Fibroblast of gingiva (primary cell): Measurements from ENCODE around the gene ACSL4.
"Not testable (repeated sequence)": the region's sequence is repeated elsewhere in the genome, so short reads cannot be mapped to it uniquely, and the experiment has no call there.

Source experiments
- DNase-seq: peaks from one replicate; pipeline ENCODE4 v3.0.0-alpha.2; 2011; ENCODE audit warnings: low read depth

The ACSL4 gene

DNA sequence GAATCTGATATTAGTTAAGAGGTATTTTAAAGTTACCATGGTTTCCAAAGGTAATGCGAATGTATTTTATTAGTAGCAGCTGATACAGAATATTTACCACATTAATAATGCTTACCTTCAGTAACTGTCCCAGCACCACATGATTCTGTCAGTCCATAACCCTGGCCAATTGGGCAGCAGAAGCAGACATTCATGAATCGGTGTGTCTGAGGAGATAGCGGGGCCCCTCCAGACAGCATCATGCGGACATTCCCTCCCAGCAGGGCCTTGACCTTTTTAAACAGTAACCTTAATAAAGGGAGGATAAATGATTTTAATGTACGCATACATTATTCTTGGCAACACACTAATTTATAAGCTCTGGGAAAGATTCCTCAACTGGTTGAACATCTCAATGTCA lies 65.1 kb downstream of the ACSL4 start:
- DNase-seq: no peak

- DNase-seq: peak; percentile 57
These were observed 72.5 kb downstream of the ACSL4 start for GRCh38 chrX:109660435-109661143.

GRCh38 chrX:109658391-109658790 lies 74.7 kb downstream of the ACSL4 start:
- no peak for DNase-seq

GRCh38 chrX:109657364-109657763 lies 75.7 kb downstream of the ACSL4 start:
- DNase-seq: not testable (repeated sequence)

DNA sequence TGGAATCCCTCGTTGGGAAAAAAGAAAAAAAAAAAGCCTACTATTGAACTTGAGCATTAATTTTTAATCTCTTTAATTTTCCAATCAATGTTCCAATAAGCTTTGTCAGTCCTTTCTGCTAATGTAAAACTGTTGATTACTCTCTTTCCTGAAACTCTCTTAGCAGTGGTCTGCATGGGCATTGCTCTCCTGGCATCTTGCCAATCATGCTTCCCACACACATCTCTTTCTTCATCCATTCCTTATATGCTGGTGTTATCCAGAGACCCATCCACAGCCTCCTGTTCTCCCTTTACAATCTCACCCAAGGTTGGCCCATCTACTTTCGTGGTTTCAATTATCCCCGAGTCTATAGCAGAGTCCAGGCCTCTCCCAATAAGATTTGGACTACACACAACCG lies 76.3 kb downstream of the ACSL4 start:
- DNase-seq: no peak

DNA sequence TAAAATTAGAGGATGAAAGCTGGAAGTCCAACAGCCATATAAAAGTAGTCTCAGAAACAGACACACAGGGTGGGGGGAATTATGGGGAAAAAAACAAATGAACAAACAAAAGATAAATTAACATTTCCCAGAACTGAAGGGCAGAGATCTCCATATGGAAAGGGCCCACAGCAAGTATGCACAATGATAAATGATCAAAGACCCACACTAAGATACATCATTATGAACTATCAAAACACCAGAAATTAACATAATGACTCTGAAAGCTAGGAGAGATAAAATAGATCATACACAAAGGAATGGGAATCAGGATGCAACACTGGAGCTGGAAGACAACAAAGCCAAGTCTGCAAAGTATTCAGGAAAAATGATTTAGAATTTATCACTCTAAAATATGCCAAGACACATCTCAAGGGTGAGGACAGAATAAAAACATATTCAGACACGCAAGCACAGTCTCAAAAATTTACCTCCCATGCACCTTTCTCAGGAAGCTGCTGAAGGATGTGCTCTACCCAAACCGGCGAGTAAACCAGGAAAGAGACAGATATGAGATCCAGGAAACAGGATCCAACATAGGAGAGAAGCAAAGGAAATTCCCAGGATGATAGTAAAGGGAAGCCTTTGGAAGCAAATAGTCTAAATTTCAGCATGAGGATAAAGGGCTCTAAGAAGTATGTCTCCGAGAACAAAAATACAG lies 77.4 kb downstream of the ACSL4 start:
- no peak for DNase-seq

- no peak for DNase-seq
These were observed 78.4 kb downstream of the ACSL4 start for GRCh38 chrX:109654516-109655109.

DNA sequence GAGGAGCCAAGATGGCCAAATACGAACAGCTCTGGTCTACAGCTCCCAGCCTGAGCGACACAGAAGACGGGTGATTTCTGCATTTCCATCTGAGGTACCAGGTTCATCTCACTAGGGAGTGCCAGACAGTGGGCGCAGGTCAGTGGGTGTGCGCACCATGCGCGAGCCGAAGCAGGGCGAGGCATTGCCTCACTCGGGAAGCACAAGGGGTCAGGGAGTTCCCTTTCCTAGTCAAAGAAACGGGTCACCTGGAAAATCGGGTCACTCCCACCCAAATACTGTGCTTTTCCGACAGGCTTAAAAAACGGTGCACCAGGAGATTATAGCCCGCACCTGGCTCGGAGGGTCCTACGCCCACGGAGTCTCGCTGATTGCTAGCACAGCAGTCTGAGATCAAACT lies 88.4 kb downstream of the ACSL4 start:
- not testable (repeated sequence) for DNase-seq

- no peak for DNase-seq
These were observed 89.4 kb downstream of the ACSL4 start for GRCh38 chrX:109643687-109644086.

GRCh38 chrX:109638158-109638557 lies 94.9 kb downstream of the ACSL4 start:
- DNase-seq: no peak

DNA sequence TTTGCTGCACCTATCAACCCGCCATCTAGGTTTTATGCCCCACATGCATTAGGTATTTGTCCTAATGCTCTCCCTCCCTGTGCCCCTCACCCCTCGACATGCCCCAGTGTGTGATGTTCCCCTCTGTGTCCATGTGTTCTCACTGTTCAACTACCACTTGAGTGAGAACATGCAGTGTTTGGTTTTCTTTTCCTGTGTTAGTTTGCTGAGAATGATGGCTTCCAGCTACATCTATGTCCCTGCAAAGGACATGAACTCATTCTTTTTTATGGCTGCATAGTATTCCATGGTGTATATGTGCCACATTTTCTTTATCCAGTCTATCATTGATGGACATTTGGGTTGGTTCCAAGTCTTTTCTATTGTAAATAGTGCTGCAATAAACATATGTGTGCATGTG lies 95.6 kb downstream of the ACSL4 start:
- DNase-seq: not testable (repeated sequence)

GRCh38 chrX:109635146-109635545 lies 97.9 kb downstream of the ACSL4 start:
- DNase-seq: no peak

GRCh38 chrX:109632906-109633504 lies 100.1 kb downstream of the ACSL4 start:
- DNase-seq: no peak

DNA sequence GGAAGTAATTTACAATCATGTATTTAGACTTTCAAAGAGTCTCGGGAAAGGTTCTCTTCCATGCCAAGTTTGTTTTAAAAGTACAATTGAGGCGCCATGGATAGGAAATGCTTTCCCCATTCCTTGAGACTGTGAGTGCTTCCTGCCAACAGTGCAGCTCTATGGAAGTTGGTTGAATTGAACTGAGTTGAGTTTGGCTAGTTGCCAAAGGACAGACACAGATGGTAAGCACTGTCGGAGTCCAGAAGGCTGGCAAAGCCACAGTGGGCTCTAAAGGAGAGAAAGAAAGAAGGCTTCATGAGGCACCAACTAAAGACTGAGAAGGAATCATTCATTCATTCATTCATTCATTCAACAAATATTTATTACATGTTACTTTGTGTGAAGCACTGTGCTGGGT lies 103.7 kb downstream of the ACSL4 start:
- no peak for DNase-seq

- no peak for DNase-seq
These were observed 106.4 kb downstream of the ACSL4 start for GRCh38 chrX:109626637-109627036.

- DNase-seq: no peak
These were observed 108.1 kb downstream of the ACSL4 start, which contains the start of gene KCNE5 for GRCh38 chrX:109624641-109625616. Gene KCNE5, minus strand, starts transcription at chrX:109625172. Its CDS starts 152 bp downstream, at chrX:109625020.

DNA sequence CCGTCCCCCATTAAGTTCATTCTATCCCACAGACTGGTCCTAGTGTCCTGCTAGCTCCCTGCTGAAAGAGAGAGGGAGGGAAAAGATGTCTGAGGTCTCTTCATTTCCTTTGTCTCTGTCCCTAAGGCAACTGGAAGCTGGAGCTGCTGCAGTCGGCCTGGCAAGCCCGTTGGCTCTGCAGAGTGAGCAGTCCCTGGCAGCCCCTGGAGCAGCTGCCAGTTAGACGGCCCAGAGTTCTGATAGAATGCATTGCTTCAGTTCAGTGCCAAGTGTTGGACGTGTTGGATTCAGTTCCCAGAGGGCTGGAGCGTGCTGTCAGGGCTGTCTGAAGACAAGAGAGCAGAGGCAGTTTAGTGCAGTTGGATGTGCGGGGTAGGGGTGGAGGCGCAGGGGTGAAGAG lies 109.1 kb downstream of the ACSL4 start:
- DNase-seq: no peak

DNA sequence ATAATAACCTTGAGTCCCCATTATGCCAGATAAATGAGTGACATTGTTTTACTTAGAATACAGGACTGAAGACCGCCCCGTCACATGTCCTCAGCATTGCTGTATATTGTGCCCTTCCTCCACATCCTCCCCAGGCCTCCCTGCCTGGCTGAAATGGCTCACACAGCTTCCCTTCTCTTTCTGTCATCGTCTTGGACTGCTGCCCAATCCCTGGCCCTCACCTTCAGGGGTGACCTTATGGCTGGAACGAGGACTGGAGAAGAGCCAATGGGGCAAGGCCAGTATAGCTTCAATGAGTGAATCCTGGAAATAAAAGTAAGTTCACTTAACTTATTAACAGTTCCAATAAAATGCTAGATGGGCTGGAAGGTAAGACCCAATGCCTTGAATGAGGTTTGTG lies 110.8 kb downstream of the ACSL4 start:
- no peak for DNase-seq

DNA sequence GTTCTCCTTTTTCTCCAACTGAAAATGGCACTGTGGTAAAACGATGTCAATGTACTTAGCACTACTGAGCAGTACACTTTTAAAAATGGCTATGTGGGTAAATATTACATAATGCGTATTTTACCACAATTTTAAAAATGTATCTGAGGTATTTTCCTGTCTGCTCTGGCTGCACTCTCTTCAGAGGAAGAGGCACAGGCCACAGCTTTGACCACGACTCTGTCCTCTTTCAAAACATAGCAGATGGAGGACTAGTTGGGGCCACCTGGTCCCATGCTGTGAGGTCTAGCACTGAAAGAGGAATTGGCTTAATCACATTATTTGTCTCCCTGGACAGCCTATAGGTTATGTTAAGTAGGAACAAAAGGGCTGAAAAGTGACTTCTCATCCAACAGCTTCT lies 113.3 kb downstream of the ACSL4 start:
- DNase-seq: no peak

DNA sequence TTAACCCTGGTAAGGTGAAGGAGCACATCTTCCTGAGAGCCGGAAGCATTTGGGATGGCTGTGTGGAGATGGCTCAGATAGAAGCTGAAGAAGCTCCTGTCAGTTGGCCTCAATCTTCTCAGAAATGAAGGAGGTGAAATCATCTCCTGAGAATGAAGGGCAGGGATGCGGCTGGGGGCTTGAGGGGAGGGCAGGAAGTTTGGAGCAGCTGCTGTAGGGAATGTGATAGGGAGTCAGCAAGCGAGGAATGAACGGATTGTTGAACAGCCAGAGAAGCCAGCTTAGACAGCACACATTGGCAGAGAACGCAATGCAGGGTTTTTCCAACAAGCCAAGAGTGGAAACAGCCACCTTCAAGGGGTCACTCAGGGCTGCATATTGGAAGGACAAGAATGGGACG lies 118.1 kb downstream of the ACSL4 start:
- no peak for DNase-seq

DNA sequence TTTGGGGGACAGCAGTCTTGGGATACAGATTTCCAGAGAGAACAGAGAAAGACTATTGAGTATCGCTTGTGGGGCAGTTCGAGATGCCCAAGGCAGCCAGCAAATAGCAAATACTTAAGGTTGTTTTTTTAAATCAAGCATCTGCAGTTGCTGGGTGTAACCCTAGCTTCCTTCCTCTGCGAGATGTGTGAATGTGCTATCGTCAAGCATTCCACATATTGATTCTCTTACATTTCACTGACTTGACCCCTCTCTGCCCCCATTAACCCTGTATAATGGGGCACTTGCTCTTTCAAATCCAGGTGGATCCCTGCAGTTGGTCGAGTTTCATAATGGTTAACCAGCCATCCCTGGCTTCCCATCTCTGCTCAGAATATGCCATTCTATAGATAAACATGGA lies 131.6 kb downstream of the ACSL4 start:
- no peak for DNase-seq

DNA sequence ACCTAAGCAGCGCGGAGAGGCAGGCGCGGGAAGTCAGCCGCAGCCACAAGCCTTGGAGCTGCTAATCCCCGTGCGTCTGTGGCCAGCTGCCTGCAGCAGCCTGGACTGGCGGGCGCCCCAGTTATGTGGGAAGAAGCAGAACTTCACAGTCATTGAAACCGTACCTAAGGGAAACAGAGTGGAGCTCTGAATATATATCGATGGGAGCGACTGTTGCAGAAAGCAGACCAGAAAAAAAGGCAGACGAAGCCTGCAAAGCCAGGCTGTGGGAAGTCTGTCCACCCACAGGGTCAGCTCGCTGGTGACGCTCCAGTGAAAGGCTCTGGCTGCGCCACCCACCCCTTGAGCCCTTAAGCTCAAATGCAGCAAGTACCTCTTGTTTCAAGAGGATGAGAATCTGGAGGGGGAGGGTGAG lies 132.8 kb downstream of the ACSL4 start:
- DNase-seq: peak; percentile 7
